Measurements from ENCODE around the gene RGS9BP.

GRCh38 chr19:32711747-32712146, 36.1 kb downstream of the RGS9BP start:
- no peak for TF ChIP-seq EZH2 (IDR thresholded peaks at IDR 0.05; ENCODE audit: insufficient read depth, poor library complexity, severe bottlenecking)
- TF ChIP-seq EZH2phosphoT487 (IDR thresholded peaks at IDR 0.05; ENCODE audit: insufficient read depth, low read depth) = no peak
